Nephron progenitor cell (in vitro differentiated cells): ENCODE data around the gene CYSTM1.

Source experiments
- DNase-seq: peaks from one replicate; pipeline ENCODE4 v3.0.0; 2021
- H3K27ac Mint-ChIP-seq: 2 replicates; pipeline ENCODE4 v1.8.0; 2021; ENCODE audit warnings: mild to moderate bottlenecking, moderate library complexity, mixed read lengths
- H3K27me3 Mint-ChIP-seq: 2 replicates; pipeline ENCODE4 v1.8.0; 2021; ENCODE audit warnings: mild to moderate bottlenecking, low read depth, mixed read lengths; ENCODE audit not compliant: poor library complexity
- H3K36me3 Mint-ChIP-seq: 2 replicates; pipeline ENCODE4 v1.8.0; 2021; ENCODE audit warnings: low read depth, mixed read lengths
- H3K4me1 Mint-ChIP-seq: 2 replicates; pipeline ENCODE4 v1.8.0; 2021; ENCODE audit warnings: mixed read lengths
- H3K4me3 Mint-ChIP-seq: 2 replicates; pipeline ENCODE4 v1.8.0; 2021; ENCODE audit warnings: mild to moderate bottlenecking, moderate library complexity, mixed read lengths
- H3K9me3 Mint-ChIP-seq: 2 replicates; pipeline ENCODE4 v1.8.0; 2021; ENCODE audit warnings: mild to moderate bottlenecking, moderate library complexity, mixed read lengths
- TF ChIP-seq, protein P1 (sequence below): fragments of 200-600 bp; sonication (generic); IDR thresholded peaks from 2 replicates; pipeline ENCODE4 v1.5.0; 2021; ENCODE audit warnings: antibody characterized with exemption

CYSTM1 gene

DNA sequence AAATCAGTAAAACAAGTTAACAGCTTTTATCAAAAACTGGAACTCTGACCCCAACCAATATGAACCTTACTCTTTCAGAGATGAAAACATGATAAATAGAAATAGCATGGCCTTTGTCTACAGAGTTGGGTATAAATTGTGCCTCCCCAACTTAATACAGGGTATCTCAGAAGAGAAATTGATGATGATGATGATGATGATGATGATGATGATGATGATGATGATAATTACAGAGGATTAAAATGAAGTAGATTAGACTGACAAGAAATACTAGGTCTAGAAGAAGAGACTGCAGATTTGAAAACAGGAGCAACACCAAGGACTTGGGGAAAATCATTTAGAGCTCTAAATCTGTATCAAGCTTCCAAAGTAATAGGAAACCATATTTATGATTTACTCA, 100.8 kb downstream of the CYSTM1 start:
- Mint-ChIP-seq H3K4me1 (no peaks in the 10 kb centered on the region), H3K27me3 (peaks cover 3% of the 10 kb centered on the region), H3K9me3 (peaks cover 11% of the 10 kb centered on the region), H3K27ac (no peak overlapping the region), H3K36me3 (peaks cover 78% of the 10 kb centered on the region), H3K4me3 (no peak overlapping the region)
- TF ChIP-seq, protein P1, sequence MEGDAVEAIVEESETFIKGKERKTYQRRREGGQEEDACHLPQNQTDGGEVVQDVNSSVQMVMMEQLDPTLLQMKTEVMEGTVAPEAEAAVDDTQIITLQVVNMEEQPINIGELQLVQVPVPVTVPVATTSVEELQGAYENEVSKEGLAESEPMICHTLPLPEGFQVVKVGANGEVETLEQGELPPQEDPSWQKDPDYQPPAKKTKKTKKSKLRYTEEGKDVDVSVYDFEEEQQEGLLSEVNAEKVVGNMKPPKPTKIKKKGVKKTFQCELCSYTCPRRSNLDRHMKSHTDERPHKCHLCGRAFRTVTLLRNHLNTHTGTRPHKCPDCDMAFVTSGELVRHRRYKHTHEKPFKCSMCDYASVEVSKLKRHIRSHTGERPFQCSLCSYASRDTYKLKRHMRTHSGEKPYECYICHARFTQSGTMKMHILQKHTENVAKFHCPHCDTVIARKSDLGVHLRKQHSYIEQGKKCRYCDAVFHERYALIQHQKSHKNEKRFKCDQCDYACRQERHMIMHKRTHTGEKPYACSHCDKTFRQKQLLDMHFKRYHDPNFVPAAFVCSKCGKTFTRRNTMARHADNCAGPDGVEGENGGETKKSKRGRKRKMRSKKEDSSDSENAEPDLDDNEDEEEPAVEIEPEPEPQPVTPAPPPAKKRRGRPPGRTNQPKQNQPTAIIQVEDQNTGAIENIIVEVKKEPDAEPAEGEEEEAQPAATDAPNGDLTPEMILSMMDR: no peak
- DNase-seq: no peak

- Mint-ChIP-seq H3K4me1 (no peaks in the 10 kb centered on the region), H3K36me3 (peaks cover 39% of the 10 kb centered on the region), H3K27me3 (no peaks in the 10 kb centered on the region), H3K27ac (no peak overlapping the region), H3K9me3 (peaks cover 7% of the 10 kb centered on the region), H3K4me3 (no peak overlapping the region)
- TF ChIP-seq, protein P1: no peak
- no peak for DNase-seq
Measured at GRCh38 chr5:140282266-140282665, 107.3 kb downstream of the CYSTM1 start.

GRCh38 chr5:140284013-140284412, 109.0 kb downstream of the CYSTM1 start:
- H3K4me1 Mint-ChIP-seq: no peaks in the 10 kb centered on the region
- peaks cover 21% of the 10 kb centered on the region for H3K36me3 Mint-ChIP-seq
- no peak overlapping the region for H3K4me3 Mint-ChIP-seq
- H3K27ac Mint-ChIP-seq: no peak overlapping the region
- H3K27me3 Mint-ChIP-seq: no peaks in the 10 kb centered on the region
- no peak for DNase-seq
- H3K9me3 Mint-ChIP-seq: no peaks in the 10 kb centered on the region
- TF ChIP-seq, protein P1: no peak

- H3K9me3 Mint-ChIP-seq: no peaks in the 10 kb centered on the region
- peaks cover 6% of the 10 kb centered on the region for H3K4me1 Mint-ChIP-seq
- TF ChIP-seq, protein P1: no peak
- no peak overlapping the region for H3K4me3 Mint-ChIP-seq
- no peak overlapping the region for H3K27ac Mint-ChIP-seq
- no peak for DNase-seq
- H3K36me3 Mint-ChIP-seq: peaks cover 4% of the 10 kb centered on the region
- H3K27me3 Mint-ChIP-seq: no peaks in the 10 kb centered on the region
Measured at GRCh38 chr5:140286424-140286823, 111.4 kb downstream of the CYSTM1 start.

DNA sequence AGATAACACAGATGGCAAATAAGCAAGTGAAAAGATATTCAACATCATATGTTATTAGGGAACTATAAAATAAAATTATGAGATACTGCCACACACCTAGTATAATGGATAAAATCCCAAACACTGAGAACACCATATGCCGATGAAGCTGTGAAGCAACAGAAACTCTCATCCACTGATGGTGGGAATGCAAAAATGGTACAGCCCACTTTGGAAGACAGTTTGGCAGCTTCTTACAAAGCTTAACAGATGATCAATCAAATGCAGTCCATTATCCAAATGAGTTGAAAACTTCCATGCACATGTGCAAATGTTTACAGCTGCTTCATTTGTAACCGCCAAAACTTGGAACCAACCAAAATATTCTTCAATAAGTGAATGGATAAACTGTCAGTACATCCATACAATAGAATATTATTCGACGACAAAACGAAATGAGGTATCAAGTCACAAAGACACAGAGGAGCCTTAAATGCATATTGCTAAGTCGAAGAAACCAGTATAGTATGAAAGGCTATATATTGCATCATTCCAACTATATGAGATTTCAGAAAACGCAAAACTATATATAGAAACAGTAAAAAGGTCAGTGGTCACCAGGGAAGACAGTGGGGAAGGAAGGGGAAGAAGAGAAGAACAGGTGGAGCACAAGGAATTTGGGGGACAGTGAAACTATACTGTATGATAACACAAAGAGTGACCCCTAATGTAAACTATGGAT, 113.0 kb downstream of the CYSTM1 start:
- no peak overlapping the region for H3K27ac Mint-ChIP-seq
- H3K4me3 Mint-ChIP-seq: no peak overlapping the region

More for the DNA sequence above, 113.0 kb downstream of the CYSTM1 start:
- H3K36me3 Mint-ChIP-seq: peaks cover 3% of the 10 kb centered on the region
- H3K4me1 Mint-ChIP-seq: peaks cover 8% of the 10 kb centered on the region
- no peaks in the 10 kb centered on the region for H3K27me3 Mint-ChIP-seq
- DNase-seq: no peak
- H3K9me3 Mint-ChIP-seq: no peaks in the 10 kb centered on the region
- TF ChIP-seq, protein P1: no peak
